HCT116 (cell line): ENCODE measurements around the gene ZFP37. TPM values are rescaled to one million over a fixed set of nuclear protein-coding genes. Genes with fewer than 3 reads are reported as not detected.
"Not testable (repeated sequence)": the region's sequence is repeated elsewhere in the genome, so short reads cannot be mapped to it uniquely, and the experiment has no call there.

ENCODE experiments used
- ATAC-seq: fragments of 200-7000 bp; cut with Tn5 transposase; 2 replicates; pipeline ENCODE4 v1.9.1; 2020; ENCODE audit warnings: mild to moderate bottlenecking, moderate library complexity
- Bru-seq: library from RNA; stranded (reverse); fragments of 400-500 nt; gene quantifications from one replicate; lab custom pipeline; 2021; lab: Mats Ljungman, UMichigan
- BruChase-seq, 2 experiments: library from RNA; stranded (reverse); fragments of 400-500 nt; gene quantifications; one replicate each; lab custom pipeline; 2021; lab: Mats Ljungman, UMichigan
- BruUV-seq: library from RNA; stranded (reverse); fragments of 400-500 nt; replicated peaks from 2 replicates; lab custom pipeline; 2021; lab: Mats Ljungman, UMichigan
- CTCF ChIA-PET: fragments of 300-600 bp; sonication (Branson Sonifier 250); formaldehyde crosslinking; loops from one replicate; lab custom pipeline; 2021; ENCODE audit warnings: antibody characterized with exemption; lab: Charles Lee
- POLR2A ChIA-PET: fragments of 300-600, 350-600 bp; sonication (Branson Sonifier 250); formaldehyde crosslinking; loops from one replicate; lab custom pipeline; 2021; ENCODE audit warnings: antibody characterized with exemption; lab: Charles Lee
- RAD21 ChIA-PET, 2 experiments: fragments of 300-600 bp; sonication (Branson Sonifier 250); formaldehyde crosslinking; loops; one replicate each; lab custom pipeline; 2023; ENCODE audit warnings: low total read pairs in 2 of 2; ENCODE audit not compliant: uncharacterized antibody in 2 of 2, unreplicated experiment in 2 of 2, low non-redundant PET in 1 of 2; lab: Charles Lee
- DNase-seq: peaks from one replicate; pipeline ENCODE4 v3.0.0-alpha.2; 2010; ENCODE audit warnings: low read depth, low spot score
- H2AFZ ChIP-seq: fragments of 200-600 bp; shearing (Covaris generic), sonication (generic); 2 replicates; pipeline ENCODE4 v1.6.1; 2017; ENCODE audit warnings: low read depth, mixed run types, mixed read lengths, antibody characterized with exemption, low read length; ENCODE audit not compliant: poor library complexity, severe bottlenecking
- H3K27ac ChIP-seq: 2 replicates; pipeline ENCODE4 v1.5.1; 2012; ENCODE audit warnings: low read depth, low read length
- H3K27me3 ChIP-seq: fragments of 200-600 bp; sonication (generic); 2 replicates; pipeline ENCODE4 v1.6.1; 2016; ENCODE audit warnings: mixed run types, low read length, mixed read lengths; ENCODE audit not compliant: insufficient read depth
- H3K36me3 ChIP-seq, 2 experiments: fragments of 200-500 bp in 1 of 2; fragments of 200-600 bp in 1 of 2; sonication (Bioruptor generic) in 1 of 2; sonication (generic) in 1 of 2; 2 replicates each; pipeline versions ENCODE4 v1.5.1 to v1.6.1; 2014 to 2016; ENCODE audit warnings: low read length in 2 of 2, inconsistent platforms in 1 of 2, mixed read lengths in 1 of 2, mixed run types in 1 of 2; ENCODE audit not compliant: insufficient read depth in 2 of 2, control insufficient read depth in 1 of 2
- H3K4me1 ChIP-seq, 2 experiments: fragments of 200-600 bp in 1 of 2; sonication (generic) in 1 of 2; 2 replicates each; pipeline versions ENCODE4 v1.5.1 to v1.6.1; 2012 to 2017; ENCODE audit warnings: low read length in 2 of 2, inconsistent platforms in 1 of 2, mild to moderate bottlenecking in 1 of 2, mixed read lengths in 1 of 2, mixed run types in 1 of 2, moderate library complexity in 1 of 2; ENCODE audit not compliant: insufficient read depth in 2 of 2, control insufficient read depth in 1 of 2
- H3K4me2 ChIP-seq: fragments of 200-600 bp; sonication (generic); 2 replicates; pipeline ENCODE4 v1.6.1; 2017; ENCODE audit warnings: mixed run types, low read length, mixed read lengths
- H3K4me3 ChIP-seq, 2 experiments: fragments of 200-600 bp in 1 of 2; sonication (generic) in 1 of 2; replicated peaks in 1 of 2; 2 replicates each; pipeline ENCODE4 v1.5.1; 2011 to 2016; ENCODE audit warnings: low read length in 2 of 2, control low read depth in 1 of 2, low read depth in 1 of 2, mild to moderate bottlenecking in 1 of 2, mixed read lengths in 1 of 2, mixed run types in 1 of 2
- H3K79me2 ChIP-seq: fragments of 200-600 bp; sonication (generic); 2 replicates; pipeline ENCODE4 v1.6.1; 2017; ENCODE audit warnings: mild to moderate bottlenecking, mixed run types, low read length, moderate library complexity, mixed read lengths; ENCODE audit not compliant: insufficient read depth
- H3K9ac ChIP-seq: fragments of 200-600 bp; sonication (generic); 2 replicates; pipeline ENCODE4 v1.6.1; 2016; ENCODE audit warnings: low read length, mixed read lengths
- H3K9me2 ChIP-seq: fragments of 200-600 bp; sonication (generic), shearing (Covaris generic); 2 replicates; pipeline ENCODE4 v1.6.1; 2017; ENCODE audit warnings: mixed run types, mild to moderate bottlenecking, moderate library complexity; ENCODE audit not compliant: insufficient read depth
- H3K9me3 ChIP-seq, 2 experiments: fragments of 200-500 bp in 1 of 2; fragments of 200-600 bp in 1 of 2; sonication (Bioruptor generic) in 1 of 2; sonication (generic) in 1 of 2; 2 replicates each; pipeline ENCODE4 v1.6.1; 2014 to 2017; ENCODE audit warnings: low read length in 2 of 2, mixed read lengths in 2 of 2, inconsistent platforms in 1 of 2, low read depth in 1 of 2, mild to moderate bottlenecking in 1 of 2, mixed run types in 1 of 2, moderate library complexity in 1 of 2; ENCODE audit not compliant: control insufficient read depth in 1 of 2, insufficient read depth in 1 of 2
- H4K20me1 ChIP-seq: fragments of 200-600 bp; sonication (generic), shearing (Covaris generic); 2 replicates; pipeline ENCODE4 v1.6.1; 2017; ENCODE audit warnings: mixed run types, mild to moderate bottlenecking, moderate library complexity; ENCODE audit not compliant: insufficient read depth
- EGR1 ChIP-seq: IDR thresholded peaks from 2 replicates; pipeline ENCODE4 v1.6.1; 2012; ENCODE audit warnings: low read depth
- ELF1 ChIP-seq: IDR thresholded peaks from 2 replicates; pipeline ENCODE4 v1.6.1; 2012; ENCODE audit warnings: low read depth, borderline replicate concordance
- EZH2phosphoT487 ChIP-seq: fragments of 200-600 bp; IDR thresholded peaks from 2 replicates; pipeline ENCODE4 v1.6.1; 2018; ENCODE audit warnings: antibody characterized with exemption, borderline replicate concordance
- POLR2AphosphoS5 ChIP-seq: IDR thresholded peaks from 2 replicates; pipeline ENCODE4 v1.6.1; 2011; ENCODE audit warnings: mild to moderate bottlenecking, low read depth, low read length, moderate library complexity
- SRF ChIP-seq: IDR thresholded peaks from 2 replicates; pipeline ENCODE4 v1.6.1; 2012; ENCODE audit warnings: low read depth
- YY1 ChIP-seq: IDR thresholded peaks from 2 replicates; pipeline ENCODE4 v1.6.1; 2011; ENCODE audit warnings: low read length, low read depth, moderate library complexity, mild to moderate bottlenecking; ENCODE audit not compliant: insufficient replicate concordance; ENCODE audit errors: extremely low read depth
- intact Hi-C: fragments of 100-400 bp; cut with micrococcal nuclease; formaldehyde crosslinking; loops from 2 replicates; pipeline ENCODE4 v1.10.0; 2022
- long read RNA-seq: library from polyadenylated mRNA; unstranded; transcript quantifications from one replicate; pipeline ENCODE4 v2.0.0, GENCODE V29; 2021; ENCODE audit not compliant: unreplicated experiment
- polyA plus RNA-seq: library from polyadenylated mRNA; unstranded; fragments of >200 nt; gene quantifications from 2 replicates; pipeline ENCODE4 v1.2.1, GENCODE V29; 2012; ENCODE audit warnings: missing spikeins
- total RNA-seq: library from RNA; stranded (reverse); gene quantifications from one replicate; pipeline ENCODE4 v1.2.1, GENCODE V29; 2021; ENCODE audit not compliant: unreplicated experiment

ZFP37 gene
- 1.8 TPM for total RNA-seq
- 0.37 and 0.96 TPM in 2 replicates for polyA plus RNA-seq
- percentile 47 among the genes with signal in this experiment for Bru-seq, nascent RNA
- BruChase-seq, experiment 1, labeled RNA remaining after a 6-hour chase, result percentile 48 among the genes with signal in this experiment
- BruChase-seq, experiment 2, labeled RNA remaining after a 2-hour chase, result percentile 54 among the genes with signal in this experiment
- long read RNA-seq, full-length matches to known transcripts, result 5 of 5 reads
- long read RNA-seq, partial matches to known transcripts, result 0 of 5 reads
- long read RNA-seq, other reads (novel, unspliced or antisense), result 0 of 5 reads

GRCh38 chr9:113056191-113057106 lies at the start of gene ZFP37:
TSS of gene ZFP37 (minus strand) at chr9:113056724. CDS start at chr9:113056688, 36 bp downstream.
- BruUV-seq, result TSS peak; percentile 65
- Histone ChIP-seq H3K9ac (peak within 1 kb of the TSS; percentile 60), H2AFZ (peak within 1 kb of the TSS; percentile 97), H3K27me3 (no peaks in the 10 kb centered on the region), H3K9me3 (peaks cover 7 to 12% of the 10 kb centered on the region in 2 experiments; a peak in 2 of 4 replicates), H3K4me3 (peak within 1 kb of the TSS; percentile 53 to 83), H3K4me1 (peaks cover 0 to 8% of the 10 kb centered on the region in 2 experiments; a peak in 2 of 4 replicates), H3K27ac (peak within 1 kb of the TSS; percentile 9; the same call in 1 of the 2 replicates), H3K4me2 (peak within 1 kb of the TSS; percentile 79), H3K79me2 (no peaks in the 10 kb centered on the region), H4K20me1 (no peaks in the 10 kb centered on the region), H3K36me3 (no peaks in the 10 kb centered on the region), H3K9me2 (no peaks in the 10 kb centered on the region)
- intact Hi-C loops, result no loop called here
- TF ChIP-seq YY1 (peak; percentile 100), EGR1 (peak; percentile 90), SRF (no peak), ELF1 (peak; percentile 52), POLR2AphosphoS5 (peak; percentile 37; the same call in 1 of the 2 replicates), EZH2phosphoT487 (no peak)
- ChIA-PET RAD21 (no interaction called here), CTCF (no interaction called here), POLR2A (no interaction called here)
- peak; percentile 72 for DNase-seq
- peak; percentile 94 for ATAC-seq

- intact Hi-C loops, H3K9me3 ChIP-seq, RAD21 ChIA-PET, H3K27ac ChIP-seq, POLR2A ChIA-PET, DNase-seq, H3K9ac ChIP-seq, H3K4me1 ChIP-seq, H3K27me3 ChIP-seq, H3K9me2 ChIP-seq, ATAC-seq, H3K79me2 ChIP-seq, H3K4me3 ChIP-seq, BruUV-seq, H4K20me1 ChIP-seq, CTCF ChIA-PET, H3K4me2 ChIP-seq, H2AFZ ChIP-seq, H3K36me3 ChIP-seq: not testable (repeated sequence)
These were observed 48.8 kb upstream of the ZFP37 start for GRCh38 chr9:113105345-113105744.
